Raji (cell line): ENCODE data around the gene OR7G3.

Source experiments
- POLR2A ChIP-seq: IDR thresholded peaks from 2 replicates; pipeline ENCODE4 v1.6.1; 2011; ENCODE audit warnings: low read depth, low read length, control low read depth; ENCODE audit not compliant: insufficient read depth

OR7G3 gene

GRCh38 chr19:9126900-9127405 is at the start of gene OR7G3:
OR7G3 (minus strand) TSS chr19:9126950; CDS start chr19:9126950, 0 bp downstream.
- TF ChIP-seq POLR2A = no peak

GRCh38 chr19:9175326-9175725 is 48.6 kb upstream of the OR7G3 start:
- no peak for TF ChIP-seq POLR2A

- no peak for TF ChIP-seq POLR2A
These were observed 44.7 kb upstream of the OR7G3 start for GRCh38 chr19:9171393-9171991.

- no peak for TF ChIP-seq POLR2A
These were observed 40.1 kb upstream of the OR7G3 start for GRCh38 chr19:9166846-9167245.

- TF ChIP-seq POLR2A = no peak
These were observed 38.5 kb upstream of the OR7G3 start for GRCh38 chr19:9165261-9165660.

- no peak for TF ChIP-seq POLR2A
These were observed 34.7 kb upstream of the OR7G3 start for GRCh38 chr19:9161427-9161826.

GRCh38 chr19:9159891-9160290 is 33.1 kb upstream of the OR7G3 start:
- no peak for TF ChIP-seq POLR2A

GRCh38 chr19:9156304-9156703 is 29.6 kb upstream of the OR7G3 start:
- TF ChIP-seq POLR2A = no peak

- TF ChIP-seq POLR2A = no peak
These were observed 28.8 kb upstream of the OR7G3 start for GRCh38 chr19:9155591-9155990.

- TF ChIP-seq POLR2A = no peak
These were observed 24.6 kb upstream of the OR7G3 start for GRCh38 chr19:9151367-9151766.

GRCh38 chr19:9150650-9151049 is 23.9 kb upstream of the OR7G3 start:
- no peak for TF ChIP-seq POLR2A

- TF ChIP-seq POLR2A = no peak
These were observed 23.2 kb upstream of the OR7G3 start for GRCh38 chr19:9149997-9150396.

- no peak for TF ChIP-seq POLR2A
These were observed 21.9 kb upstream of the OR7G3 start for GRCh38 chr19:9148697-9149096.

- TF ChIP-seq POLR2A = no peak
These were observed 20.1 kb upstream of the OR7G3 start for GRCh38 chr19:9146882-9147281.

- no peak for TF ChIP-seq POLR2A
These were observed 18.2 kb upstream of the OR7G3 start for GRCh38 chr19:9144920-9145319.

GRCh38 chr19:9140159-9140874 is 13.6 kb upstream of the OR7G3 start, which contains the start of gene ZNF317:
ZNF317 (plus strand) TSS chr19:9140397; CDS start chr19:9156017, 15,620 bp downstream.
- TF ChIP-seq POLR2A = peak; percentile 84
